Measurements from ENCODE around the gene RAPGEF6. TPM values are rescaled to one million over a fixed set of nuclear protein-coding genes. Genes with fewer than 3 reads are reported as not detected.

Gene RAPGEF6
- total RNA-seq, 1 experiment from 2014 or later, result 17.4 TPM

- no peaks in the 10 kb centered on the region for H3K36me3 ChIP-seq (ENCODE audit: control insufficient read depth, insufficient read depth, low read length)
- no peak overlapping the region for H3K4me3 Mint-ChIP-seq (ENCODE audit: unreplicated experiment)
- no peaks in the 10 kb centered on the region for H3K9me3 Mint-ChIP-seq (ENCODE audit: unreplicated experiment)
- intact Hi-C loops (cut with micrococcal nuclease; ENCODE audit: unreplicated experiment), result no loop called here
- H3K4me1 ChIP-seq, result peaks cover 1% of the 10 kb centered on the region; the same call in 1 of the 2 replicates
- no peak overlapping the region for H3K4me3 ChIP-seq (ENCODE audit: low read depth, low read length)
- no peak for DNase-seq
- peaks cover 13% of the 10 kb centered on the region for H3K4me1 Mint-ChIP-seq (ENCODE audit: low read depth, unreplicated experiment)
- ChIA-PET CTCF (no interaction called here), POLR2A (no interaction called here)
- H3K27ac Mint-ChIP-seq (ENCODE audit: unreplicated experiment), result no peak overlapping the region
- no TSS peak for BruUV-seq (replicated peaks)
- H3K36me3 Mint-ChIP-seq (ENCODE audit: insufficient read depth, unreplicated experiment), result peaks cover 9% of the 10 kb centered on the region
- no peak for TF ChIP-seq CTCF (IDR thresholded peaks at IDR 0.05; ENCODE audit: insufficient read depth in 1 of 2, low read depth in 1 of 2, low read length in 1 of 2, severe bottlenecking in 1 of 2, unreplicated experiment in 1 of 2)
- no peaks in the 10 kb centered on the region for H3K27me3 Mint-ChIP-seq (ENCODE audit: insufficient read depth, unreplicated experiment)
- H3K9me3 ChIP-seq, result no peaks in the 10 kb centered on the region
- no peaks in the 10 kb centered on the region for H3K27me3 ChIP-seq (replicated peaks; ENCODE audit: control insufficient read depth, insufficient read depth, low read length)
These were observed 109.2 kb downstream of the RAPGEF6 start for GRCh38 chr5:131525805-131526204.

- Mint-ChIP-seq H3K27ac (ENCODE audit: unreplicated experiment) (no peak overlapping the region), H3K4me3 (ENCODE audit: unreplicated experiment) (no peak overlapping the region), H3K4me1 (ENCODE audit: low read depth, unreplicated experiment) (peaks cover 13% of the 10 kb centered on the region), H3K9me3 (ENCODE audit: unreplicated experiment) (no peaks in the 10 kb centered on the region), H3K36me3 (ENCODE audit: insufficient read depth, unreplicated experiment) (peaks cover 9% of the 10 kb centered on the region), H3K27me3 (ENCODE audit: insufficient read depth, unreplicated experiment) (no peaks in the 10 kb centered on the region)
- H3K4me3 ChIP-seq (ENCODE audit: low read depth, low read length), result no peak overlapping the region
- intact Hi-C loops (cut with micrococcal nuclease; ENCODE audit: unreplicated experiment), result no loop called here
- ChIA-PET CTCF (interaction anchor here (0.6 kb wide), 1 partner anchor 55 kb away, joined by 6 read pairs; no protein-coding TSS in a partner anchor), POLR2A (no interaction called here)
- no peaks in the 10 kb centered on the region for H3K9me3 ChIP-seq
- no peaks in the 10 kb centered on the region for H3K27me3 ChIP-seq (replicated peaks; ENCODE audit: control insufficient read depth, insufficient read depth, low read length)
- no peaks in the 10 kb centered on the region for H3K4me1 ChIP-seq
- H3K36me3 ChIP-seq (ENCODE audit: control insufficient read depth, insufficient read depth, low read length), result no peaks in the 10 kb centered on the region
- BruUV-seq (replicated peaks), result no TSS peak
- DNase-seq, result no peak
- no peak for TF ChIP-seq CTCF (IDR thresholded peaks at IDR 0.05; ENCODE audit: insufficient read depth in 1 of 2, low read depth in 1 of 2, low read length in 1 of 2, severe bottlenecking in 1 of 2, unreplicated experiment in 1 of 2)
These were observed 110.6 kb downstream of the RAPGEF6 start for GRCh38 chr5:131524431-131524830.

GRCh38 chr5:131523500-131524185 lies 111.4 kb downstream of the RAPGEF6 start:
- Mint-ChIP-seq H3K27me3 (ENCODE audit: insufficient read depth, unreplicated experiment) (no peaks in the 10 kb centered on the region), H3K4me3 (ENCODE audit: unreplicated experiment) (no peak overlapping the region), H3K4me1 (ENCODE audit: low read depth, unreplicated experiment) (peaks cover 11% of the 10 kb centered on the region), H3K36me3 (ENCODE audit: insufficient read depth, unreplicated experiment) (peaks cover 9% of the 10 kb centered on the region), H3K27ac (ENCODE audit: unreplicated experiment) (no peak overlapping the region), H3K9me3 (ENCODE audit: unreplicated experiment) (no peaks in the 10 kb centered on the region)
- POLR2A ChIA-PET, result no interaction called here
- BruUV-seq (replicated peaks), result no TSS peak
- Histone ChIP-seq H3K4me3 (ENCODE audit: low read depth, low read length) (no peak overlapping the region), H3K9me3 (no peaks in the 10 kb centered on the region), H3K36me3 (ENCODE audit: control insufficient read depth, insufficient read depth, low read length) (no peaks in the 10 kb centered on the region), H3K27me3 (replicated peaks; ENCODE audit: control insufficient read depth, insufficient read depth, low read length) (no peaks in the 10 kb centered on the region), H3K4me1 (no peaks in the 10 kb centered on the region)
- CTCF ChIA-PET, result interaction anchor here (0.6 kb wide), 1 partner anchor 56 kb away, joined by 6 read pairs; no protein-coding TSS in a partner anchor
- no peak for DNase-seq
- intact Hi-C loops (cut with micrococcal nuclease; ENCODE audit: unreplicated experiment), result no loop called here
- TF ChIP-seq CTCF (IDR thresholded peaks at IDR 0.05; ENCODE audit: insufficient read depth in 1 of 2, low read depth in 1 of 2, low read length in 1 of 2, severe bottlenecking in 1 of 2, unreplicated experiment in 1 of 2), result no peak
